Fibroblast of villous mesenchyme (primary cell): ENCODE data around the gene MMP8. TPM values are rescaled to one million over a fixed set of nuclear protein-coding genes. Genes with fewer than 3 reads are reported as not detected.

ENCODE experiments used
- DNase-seq: peaks from one replicate; pipeline ENCODE4 v3.0.0-alpha.2; 2010; ENCODE audit warnings: low read depth
- H3K4me3 ChIP-seq: 2 replicates; pipeline ENCODE4 v1.5.1; 2011; ENCODE audit warnings: low read depth, mild to moderate bottlenecking, low read length
- total RNA-seq: library from RNA; depleted of rRNA; stranded (reverse); fragments of >200 nt; gene quantifications from 2 replicates; pipeline ENCODE4 v1.2.3, GENCODE V29; 2012
- TF ChIP-seq, protein P1 (sequence below): IDR thresholded peaks from 2 replicates; pipeline ENCODE4 v1.5.1; 2012; ENCODE audit warnings: low read depth, mild to moderate bottlenecking, low read length; ENCODE audit not compliant: insufficient read depth

The MMP8 gene
- total RNA-seq = under 0.01 TPM in 1 of 2 replicates, not detected in the other

GRCh38 chr11:102724904-102725500 lies at the start of gene MMP8:
Gene MMP8 (minus strand): TSS chr11:102724954. CDS start chr11:102724855, 99 bp downstream.
- no peak within 1 kb of the TSS for H3K4me3 ChIP-seq
- no peak for DNase-seq
- TF ChIP-seq, protein P1, sequence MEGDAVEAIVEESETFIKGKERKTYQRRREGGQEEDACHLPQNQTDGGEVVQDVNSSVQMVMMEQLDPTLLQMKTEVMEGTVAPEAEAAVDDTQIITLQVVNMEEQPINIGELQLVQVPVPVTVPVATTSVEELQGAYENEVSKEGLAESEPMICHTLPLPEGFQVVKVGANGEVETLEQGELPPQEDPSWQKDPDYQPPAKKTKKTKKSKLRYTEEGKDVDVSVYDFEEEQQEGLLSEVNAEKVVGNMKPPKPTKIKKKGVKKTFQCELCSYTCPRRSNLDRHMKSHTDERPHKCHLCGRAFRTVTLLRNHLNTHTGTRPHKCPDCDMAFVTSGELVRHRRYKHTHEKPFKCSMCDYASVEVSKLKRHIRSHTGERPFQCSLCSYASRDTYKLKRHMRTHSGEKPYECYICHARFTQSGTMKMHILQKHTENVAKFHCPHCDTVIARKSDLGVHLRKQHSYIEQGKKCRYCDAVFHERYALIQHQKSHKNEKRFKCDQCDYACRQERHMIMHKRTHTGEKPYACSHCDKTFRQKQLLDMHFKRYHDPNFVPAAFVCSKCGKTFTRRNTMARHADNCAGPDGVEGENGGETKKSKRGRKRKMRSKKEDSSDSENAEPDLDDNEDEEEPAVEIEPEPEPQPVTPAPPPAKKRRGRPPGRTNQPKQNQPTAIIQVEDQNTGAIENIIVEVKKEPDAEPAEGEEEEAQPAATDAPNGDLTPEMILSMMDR = no peak

DNA sequence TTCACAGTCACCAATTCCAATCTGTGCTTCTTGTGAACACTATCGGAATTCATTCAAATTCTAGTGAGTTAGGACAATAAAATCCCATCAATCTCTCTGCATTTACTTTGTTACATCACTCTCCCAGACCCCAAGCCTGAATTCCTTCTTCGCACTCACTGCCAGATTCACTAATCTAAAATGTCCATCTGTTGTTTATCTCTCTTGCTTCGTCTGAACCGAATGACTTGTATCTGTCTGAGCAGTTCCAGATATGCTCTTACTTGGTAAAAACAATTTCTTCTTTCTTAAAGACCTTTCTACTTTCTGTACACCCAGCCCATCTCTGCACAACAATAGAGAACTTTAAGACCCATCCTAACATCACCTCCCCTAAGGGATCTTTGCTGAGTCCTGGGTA lies 48.6 kb upstream of the MMP8 start:
- H3K4me3 ChIP-seq = no peak overlapping the region
- TF ChIP-seq, protein P1 = no peak
- DNase-seq = no peak

DNA sequence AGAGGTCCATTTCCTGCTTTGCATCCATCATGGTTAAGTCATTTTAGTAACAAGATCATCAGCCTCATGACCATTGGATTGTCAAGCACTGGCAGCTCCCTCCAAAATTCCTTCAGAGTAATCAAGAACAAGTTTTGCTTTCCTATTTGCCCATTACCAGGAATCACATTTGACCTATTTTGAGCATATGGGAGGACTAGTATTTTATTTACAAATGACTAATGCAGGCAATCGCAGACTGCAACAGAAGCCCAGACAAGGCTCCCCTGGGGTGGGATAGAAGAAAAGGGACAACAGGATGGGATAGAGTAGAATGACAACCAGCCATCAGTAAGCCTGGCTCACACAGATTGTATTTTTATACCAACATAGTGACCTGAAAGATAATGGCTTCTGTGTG lies 46.6 kb upstream of the MMP8 start:
- TF ChIP-seq, protein P1 = no peak
- DNase-seq = no peak
- H3K4me3 ChIP-seq = no peak overlapping the region

- TF ChIP-seq, protein P1 = no peak
- DNase-seq = no peak
- H3K4me3 ChIP-seq = no peak overlapping the region
Measured at GRCh38 chr11:102770191-102770590, 45.4 kb upstream of the MMP8 start.

DNA sequence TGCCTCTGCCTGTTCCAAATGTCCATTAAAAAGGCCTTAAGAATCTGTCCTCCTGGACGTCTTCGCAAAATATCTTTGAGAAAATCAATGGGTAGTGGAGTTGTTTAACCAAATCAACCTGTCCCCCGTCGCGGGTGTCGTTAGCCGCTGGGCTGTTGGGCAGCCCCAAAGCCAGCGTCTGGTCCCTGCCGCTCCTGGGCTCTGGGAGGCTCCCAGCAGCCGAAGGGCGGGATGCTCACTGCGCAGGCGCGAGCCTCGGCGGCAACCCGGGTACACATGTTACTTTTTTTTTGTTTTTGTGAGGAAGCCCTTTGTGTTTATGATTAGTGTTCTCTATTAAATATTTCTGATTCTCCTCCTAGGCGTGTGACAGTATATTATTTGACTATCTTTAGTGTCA lies 43.0 kb upstream of the MMP8 start:
- no peak for DNase-seq
- no peak overlapping the region for H3K4me3 ChIP-seq
- TF ChIP-seq, protein P1 = no peak

- no peak for DNase-seq
- H3K4me3 ChIP-seq = no peak overlapping the region
- TF ChIP-seq, protein P1 = no peak
Measured at GRCh38 chr11:102763440-102763839, 38.7 kb upstream of the MMP8 start.

DNA sequence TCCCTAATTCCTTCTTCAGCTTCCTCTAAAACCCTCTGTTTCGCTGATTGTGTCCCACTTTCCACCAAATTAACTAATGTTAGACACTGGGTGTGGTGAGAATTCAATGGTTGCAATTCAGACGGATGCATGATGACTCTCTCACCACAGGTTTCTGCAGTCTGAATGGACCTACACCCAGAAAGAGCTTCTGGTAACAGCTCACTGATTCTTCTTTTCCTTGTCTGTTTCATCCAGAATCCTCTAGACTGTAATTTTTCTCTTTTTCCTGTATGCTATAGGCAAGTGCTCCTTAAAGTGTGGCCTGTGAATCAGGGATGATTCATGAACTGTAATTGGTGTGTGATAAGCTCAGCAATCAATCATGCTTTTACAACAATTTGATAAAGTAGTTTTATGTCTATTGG lies 37.6 kb upstream of the MMP8 start:
- no peak overlapping the region for H3K4me3 ChIP-seq
- TF ChIP-seq, protein P1 = no peak
- DNase-seq = no peak
